Smooth muscle cell (in vitro differentiated cells): Measurements from ENCODE around the gene SLC49A4. TPM values are rescaled to one million over a fixed set of nuclear protein-coding genes. Genes with fewer than 3 reads are reported as not detected.

Experiments used
- DNase-seq: peaks from one replicate; lab custom pipeline; 2025; ENCODE audit not compliant: unreplicated experiment; lab: John Stamatoyannopoulos, UW
- H2AFZ ChIP-seq: fragments of 200-600 bp; sonication (generic); 2 replicates; pipeline ENCODE4 v1.6.0; 2016; ENCODE audit warnings: antibody characterized with exemption, low read depth, mild to moderate bottlenecking
- H3F3A ChIP-seq: fragments of 200-600 bp; sonication (generic); 2 replicates; pipeline ENCODE4 v1.6.0; 2017; ENCODE audit warnings: antibody characterized with exemption, low read depth
- H3K27ac ChIP-seq: fragments of 200-600 bp; sonication (generic); 2 replicates; pipeline ENCODE4 v1.5.1; 2016; ENCODE audit warnings: low read depth, mild to moderate bottlenecking
- H3K27me3 ChIP-seq: fragments of 200-600 bp; sonication (generic); 2 replicates; pipeline ENCODE4 v1.6.1; 2016; ENCODE audit warnings: low read depth, mild to moderate bottlenecking
- H3K36me3 ChIP-seq: fragments of 200-600 bp; sonication (generic); 2 replicates; pipeline ENCODE4 v1.5.1; 2016; ENCODE audit warnings: low read depth
- H3K4me1 ChIP-seq: fragments of 200-600 bp; sonication (generic); 2 replicates; pipeline ENCODE4 v1.5.1; 2016; ENCODE audit warnings: low read depth
- H3K4me2 ChIP-seq: fragments of 200-600 bp; sonication (generic); 2 replicates; pipeline ENCODE4 v1.6.0; 2016; ENCODE audit warnings: mild to moderate bottlenecking
- H3K4me3 ChIP-seq: fragments of 200-600 bp; sonication (generic); 2 replicates; pipeline ENCODE4 v1.5.1; 2016; ENCODE audit warnings: mild to moderate bottlenecking
- H3K79me2 ChIP-seq: fragments of 200-600 bp; sonication (generic); 2 replicates; pipeline ENCODE4 v1.6.0; 2016; ENCODE audit warnings: low read depth, mild to moderate bottlenecking
- H3K9ac ChIP-seq: fragments of 200-600 bp; sonication (generic); 2 replicates; pipeline ENCODE4 v1.6.0; 2016; ENCODE audit warnings: low read depth
- H3K9me3 ChIP-seq: fragments of 200-600 bp; sonication (generic); replicated peaks from 2 replicates; pipeline ENCODE4 v1.5.1; 2016; ENCODE audit warnings: low read depth
- H4K20me1 ChIP-seq: fragments of 200-600 bp; sonication (generic); 2 replicates; pipeline ENCODE4 v1.6.0; 2016; ENCODE audit warnings: low read depth
- CTCF ChIP-seq: fragments of 200-600 bp; sonication (generic); IDR thresholded peaks from 2 replicates; pipeline ENCODE4 v1.5.1; 2017; ENCODE audit warnings: borderline replicate concordance, mild to moderate bottlenecking, antibody characterized with exemption; ENCODE audit not compliant: insufficient read depth, poor library complexity, severe bottlenecking
- WGBS: methylation state at CpG from one replicate; pipeline ENCODE4 v1.1.7; 2016; ENCODE audit warnings: low lambda C conversion rate; 5-methylcytosine and 5-hydroxymethylcytosine counted together
- polyA plus RNA-seq: library from polyadenylated mRNA; unstranded; fragments of >200 nt; fragmentation: Nextera tagmentation; extraction: Ambion mirVana; gene quantifications from 2 replicates; pipeline ENCODE4 v1.2.1, GENCODE V29; 2016
- total RNA-seq: library from RNA; depleted of rRNA; stranded (reverse); fragments of >200 nt; gene quantifications from 2 replicates; pipeline ENCODE4 v1.2.3, GENCODE V29; 2014

SLC49A4 gene
- total and polyA plus RNA-seq, 2 experiments from 2014 or later = 7.8 to 19.5 TPM

DNA sequence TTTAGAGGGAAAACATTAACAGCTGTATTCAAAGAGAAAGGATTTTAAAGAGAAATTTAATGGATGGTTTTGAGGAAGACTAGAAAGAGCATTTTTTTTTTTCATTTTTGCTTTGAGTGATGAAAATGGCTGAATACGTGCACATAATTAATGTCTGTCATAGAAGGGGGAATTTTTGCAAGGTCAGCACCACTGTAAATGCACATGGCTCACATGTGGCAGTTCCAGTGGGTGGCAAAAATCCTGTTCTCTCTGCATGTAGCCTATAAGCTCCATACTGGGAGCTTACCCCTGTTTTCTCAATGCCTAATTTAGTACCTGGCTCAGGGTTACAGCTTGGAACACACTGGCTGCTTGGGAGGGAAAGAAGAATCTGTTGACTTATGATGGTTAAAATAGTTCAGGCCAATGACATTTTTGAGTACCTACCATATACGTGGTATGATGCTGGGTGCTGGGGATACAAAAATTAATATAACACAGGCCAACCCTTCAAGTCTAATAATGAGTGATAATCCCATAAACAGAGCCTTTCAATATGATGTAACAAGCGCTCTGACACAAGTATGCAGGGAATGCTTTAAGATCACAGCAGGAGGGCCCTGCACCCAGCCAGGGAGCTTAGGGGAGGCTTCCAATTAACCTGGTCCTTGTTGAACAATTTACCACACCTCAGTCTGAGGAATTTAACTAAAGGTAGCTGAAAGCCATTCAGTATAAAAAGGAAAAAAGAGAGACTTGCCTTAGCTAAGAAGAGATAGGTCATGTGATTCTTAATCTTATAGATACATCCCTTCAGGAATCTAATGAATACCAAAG is 34.2 kb upstream of the SLC49A4 start:
- Histone ChIP-seq H3K9me3 (no peaks in the 10 kb centered on the region), H3K4me3 (no peak overlapping the region), H3K79me2 (no peaks in the 10 kb centered on the region), H4K20me1 (no peaks in the 10 kb centered on the region), H3K4me2 (no peak overlapping the region), H2AFZ (no peak overlapping the region), H3K27ac (no peak overlapping the region), H3K9ac (no peak overlapping the region), H3K36me3 (no peaks in the 10 kb centered on the region), H3K4me1 (peaks cover 13% of the 10 kb centered on the region), H3K27me3 (no peaks in the 10 kb centered on the region), H3F3A (no peaks in the 10 kb centered on the region)
- WGBS = 74% methylated on average over 3 of the region's 3 CpGs
- no peak for TF ChIP-seq CTCF
- no peak for DNase-seq

- Histone ChIP-seq H2AFZ (no peak overlapping the region), H3K27ac (no peak overlapping the region), H3K4me1 (peaks cover under 1% of the 10 kb centered on the region), H3K27me3 (no peaks in the 10 kb centered on the region), H3K4me3 (no peak overlapping the region), H3F3A (no peaks in the 10 kb centered on the region), H3K9ac (no peak overlapping the region), H3K36me3 (no peaks in the 10 kb centered on the region), H3K4me2 (no peak overlapping the region), H3K79me2 (no peaks in the 10 kb centered on the region), H4K20me1 (no peaks in the 10 kb centered on the region), H3K9me3 (no peaks in the 10 kb centered on the region)
- 100% methylated on average over 3 of the region's 3 CpGs for WGBS
- no peak for TF ChIP-seq CTCF
- no peak for DNase-seq
Observed at GRCh38 chr3:122766430-122766829, 28.4 kb upstream of the SLC49A4 start.

GRCh38 chr3:122767540-122768372 is 27.1 kb upstream of the SLC49A4 start:
- no peaks in the 10 kb centered on the region for H3K36me3 ChIP-seq
- no peak overlapping the region for H3K9ac ChIP-seq
- H3K4me3 ChIP-seq = no peak overlapping the region
- H3K9me3 ChIP-seq = no peaks in the 10 kb centered on the region
- no peaks in the 10 kb centered on the region for H3F3A ChIP-seq
- H3K4me2 ChIP-seq = no peak overlapping the region
- H3K27ac ChIP-seq = no peak overlapping the region
- 79% methylated on average over 3 of the region's 3 CpGs for WGBS
- no peak for DNase-seq
- no peak for TF ChIP-seq CTCF
- no peak overlapping the region for H2AFZ ChIP-seq
- H3K79me2 ChIP-seq = no peaks in the 10 kb centered on the region
- no peaks in the 10 kb centered on the region for H3K27me3 ChIP-seq
- no peaks in the 10 kb centered on the region for H3K4me1 ChIP-seq
- H4K20me1 ChIP-seq = no peaks in the 10 kb centered on the region
